Stimulated activated CD8-positive, alpha-beta memory T cell treated with anti-CD3 and anti-CD28 coated beads, Interleukin-12 subunit alpha, Interleukin-12 subunit beta, amount 100 ng/mL, for 4 hours (primary cell): ENCODE measurements around the gene NPR1.
A peak's percentile ranks its signal among the peaks of the same experiment; 100 is the strongest.
"Not testable (repeated sequence)": the region's sequence is repeated elsewhere in the genome, so short reads cannot be mapped to it uniquely, and the experiment has no call there.

Experiments
- DNase-seq: peaks from one replicate; pipeline ENCODE4 v3.0.0-alpha.2; 2020; ENCODE audit warnings: low read depth

Gene NPR1

DNA sequence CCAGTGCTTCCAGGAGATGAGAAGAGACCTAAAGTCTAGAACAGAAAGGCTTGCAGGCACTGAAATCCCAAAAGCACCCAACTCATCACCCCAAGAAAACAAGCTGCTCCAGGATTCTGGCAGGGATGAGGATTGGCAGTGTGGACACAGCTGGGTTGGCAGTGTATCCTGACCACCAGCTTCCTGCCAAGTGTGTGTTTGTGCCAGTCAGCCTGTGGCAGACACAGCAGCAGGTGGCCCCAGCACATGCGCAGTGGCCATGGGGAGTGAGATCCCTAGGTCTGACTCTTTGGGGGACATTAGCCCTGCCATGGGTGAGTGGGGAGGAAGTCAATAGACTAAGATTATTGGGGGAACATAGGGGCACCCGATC is 28.6 kb upstream of the NPR1 start:
- DNase-seq, result no peak

DNA sequence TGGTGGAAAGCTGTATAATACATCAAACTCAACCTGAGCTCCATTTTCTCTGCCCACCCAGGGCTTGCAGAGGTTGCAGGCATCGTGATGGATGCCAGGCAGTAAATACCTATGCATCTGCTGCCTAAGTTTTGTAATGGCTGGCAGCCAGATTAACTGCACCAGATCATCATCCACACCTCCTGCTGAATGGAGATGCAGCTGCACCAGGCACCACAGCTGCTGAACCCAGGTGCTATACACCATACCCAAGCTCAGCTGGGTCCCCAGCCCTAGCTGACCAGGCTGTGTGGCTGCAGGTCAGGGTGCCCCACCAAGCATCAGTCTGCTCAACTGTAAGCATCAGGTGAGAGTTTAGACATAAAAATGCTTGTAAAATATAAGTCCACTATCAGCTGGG is 26.7 kb upstream of the NPR1 start:
- DNase-seq, result no peak

DNA sequence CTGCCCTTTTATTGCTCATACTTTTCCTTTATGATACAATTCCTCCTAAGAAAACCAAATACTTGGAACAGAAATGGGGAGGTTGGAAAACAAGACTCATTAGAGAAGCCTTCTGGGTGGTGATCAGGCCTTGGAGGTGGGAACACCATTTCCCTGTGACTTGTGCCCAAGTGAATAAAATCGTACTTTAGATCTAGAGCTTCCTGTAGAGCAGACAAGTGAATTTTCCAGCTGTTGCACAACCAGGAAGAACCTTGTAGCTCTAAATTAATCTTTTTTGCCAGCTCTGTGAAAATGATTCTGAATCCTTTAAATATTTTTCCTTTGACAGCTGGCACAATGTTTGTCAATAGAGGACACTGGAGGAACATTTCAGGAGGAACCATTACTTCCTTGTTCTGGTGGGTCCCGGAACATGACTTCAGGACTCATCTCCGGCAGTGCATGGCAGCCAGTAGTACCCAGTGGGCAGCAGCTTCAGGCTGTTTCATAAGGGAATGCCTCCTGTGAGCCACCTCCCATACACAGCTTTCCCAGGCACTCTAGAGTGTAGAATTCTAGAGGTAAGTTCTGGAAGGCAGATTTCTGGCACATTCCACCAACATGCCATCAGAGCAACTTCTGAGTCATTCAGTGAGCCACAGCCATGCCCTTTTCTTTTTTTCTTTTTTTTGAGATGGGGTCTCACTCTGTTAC is 25.5 kb upstream of the NPR1 start:
- no peak for DNase-seq

DNA sequence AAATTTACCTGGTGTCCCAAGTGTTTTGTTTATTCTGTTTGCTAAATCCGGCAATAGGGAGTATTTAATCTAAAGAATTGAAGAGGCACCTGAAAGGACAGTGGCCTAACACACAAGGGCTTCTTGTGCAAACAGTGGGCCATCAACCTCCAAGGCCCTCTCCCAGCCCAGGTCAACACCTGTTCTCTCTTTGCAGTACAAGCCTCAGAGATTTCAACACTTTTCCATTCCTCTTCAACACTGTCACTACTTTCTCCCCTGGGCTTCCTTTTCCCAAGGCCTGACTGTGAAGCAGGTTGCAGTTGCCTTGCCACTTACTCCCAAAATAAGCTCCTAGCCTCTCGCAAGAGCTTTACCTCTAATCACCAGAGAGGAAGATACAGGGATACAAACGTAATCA is 23.2 kb upstream of the NPR1 start:
- DNase-seq, result no peak

DNA sequence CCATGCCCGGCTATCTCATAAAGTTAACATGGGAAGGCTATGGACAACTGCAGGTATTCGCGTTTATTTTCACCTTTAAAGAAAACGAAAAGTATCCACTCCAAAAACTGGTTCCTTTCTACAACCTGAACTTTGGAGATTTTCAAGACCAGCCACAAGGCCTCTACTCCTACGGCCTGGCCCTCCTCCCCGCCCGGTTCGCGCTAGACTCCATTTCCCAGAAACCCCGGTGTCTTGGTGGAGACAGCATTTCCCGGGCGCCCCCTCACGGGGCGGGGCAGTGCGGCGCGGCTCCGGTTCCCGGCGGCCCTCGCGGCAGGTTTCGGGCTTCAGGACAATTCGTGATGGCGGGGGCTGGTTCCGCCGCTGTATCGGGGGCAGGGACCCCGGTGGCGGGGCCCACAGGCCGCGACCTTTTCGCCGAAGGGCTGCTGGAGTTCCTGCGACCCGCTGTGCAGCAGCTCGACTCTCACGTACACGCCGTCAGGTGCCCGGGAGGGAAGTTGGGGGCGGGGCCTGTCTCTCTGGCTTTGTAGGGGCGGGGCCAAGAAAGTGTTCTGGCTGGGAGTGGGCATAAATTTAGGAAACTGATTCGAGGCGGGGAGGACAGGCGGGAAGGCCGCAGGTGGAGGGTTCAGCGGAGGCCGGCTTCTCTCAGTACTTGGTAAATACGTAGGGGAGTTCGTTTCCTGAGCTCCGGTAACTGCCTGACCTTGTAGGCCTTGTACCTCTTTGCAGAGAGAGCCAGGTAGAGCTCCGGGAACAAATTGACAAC is 19.9 kb upstream of the NPR1 start, which contains the start of gene SNAPIN:
TSS of gene SNAPIN (plus strand) at position 304 of the 775 bp plus-strand sequence. CDS start at position 345, 41 bp downstream.
- peak; percentile 81 for DNase-seq

DNA sequence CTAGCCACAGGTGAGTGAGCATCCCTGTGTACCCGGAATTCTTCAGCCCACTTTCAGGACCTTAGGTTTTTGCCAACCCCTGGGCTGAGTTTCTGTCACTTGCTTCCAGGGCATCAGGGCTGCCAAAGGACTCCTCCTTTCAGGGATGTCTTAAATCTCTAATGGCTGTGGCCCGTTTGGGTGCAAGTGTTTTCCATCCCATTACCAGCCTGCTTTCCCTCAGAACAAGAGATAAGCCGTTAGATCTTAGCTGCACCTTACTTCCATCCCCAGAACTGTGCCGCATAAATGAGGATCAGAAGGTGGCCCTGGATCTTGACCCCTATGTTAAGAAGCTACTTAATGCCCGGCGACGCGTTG is 19.3 kb upstream of the NPR1 start:
- no peak for DNase-seq

DNA sequence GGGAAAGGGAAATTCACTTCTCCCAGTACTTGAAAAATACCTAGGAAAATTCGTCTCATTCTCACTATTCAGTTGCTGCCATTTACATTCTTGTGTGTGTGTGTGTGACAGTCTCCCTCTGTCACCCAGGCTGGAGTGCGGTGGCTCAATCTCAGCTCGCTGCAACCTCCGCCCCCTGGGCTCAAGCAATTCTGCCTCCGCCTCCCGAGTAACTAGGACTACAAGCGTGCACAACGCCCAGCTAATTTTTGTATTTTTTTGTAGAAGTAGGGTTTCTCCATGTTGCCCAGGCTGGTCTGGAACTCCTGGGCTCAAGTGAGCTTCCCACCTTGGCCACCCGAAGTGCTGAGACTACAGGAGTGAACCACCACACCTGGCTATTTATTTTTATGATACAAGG is 18.8 kb upstream of the NPR1 start:
- no peak for DNase-seq

DNA sequence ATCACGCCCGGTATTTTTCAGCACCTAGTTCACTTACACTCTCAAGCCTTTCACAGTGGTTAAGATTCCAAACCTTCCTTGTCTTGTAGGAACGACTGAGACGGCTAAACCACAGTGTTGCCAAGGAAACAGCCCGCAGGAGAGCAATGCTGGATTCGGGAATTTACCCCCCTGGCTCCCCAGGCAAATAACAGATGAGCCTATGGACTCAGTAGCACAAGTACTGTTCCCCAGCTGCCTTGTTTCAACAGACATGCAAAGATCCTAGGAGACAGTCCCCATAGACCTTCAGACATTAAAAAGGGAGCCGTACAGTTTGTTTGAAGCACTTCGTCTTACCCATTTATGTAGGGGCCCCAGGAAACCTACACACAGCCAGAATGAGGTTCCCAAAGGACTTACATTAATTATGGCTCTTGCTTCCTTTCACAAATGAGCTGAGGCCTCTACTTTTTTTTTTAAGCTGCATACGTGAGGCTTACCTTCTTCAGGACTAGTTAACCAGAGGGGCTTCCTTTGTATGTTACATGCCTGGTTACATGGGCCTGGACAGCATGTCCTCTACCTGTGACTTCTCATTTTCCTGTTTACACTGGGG is 17.3 kb upstream of the NPR1 start:
- no peak for DNase-seq

DNA sequence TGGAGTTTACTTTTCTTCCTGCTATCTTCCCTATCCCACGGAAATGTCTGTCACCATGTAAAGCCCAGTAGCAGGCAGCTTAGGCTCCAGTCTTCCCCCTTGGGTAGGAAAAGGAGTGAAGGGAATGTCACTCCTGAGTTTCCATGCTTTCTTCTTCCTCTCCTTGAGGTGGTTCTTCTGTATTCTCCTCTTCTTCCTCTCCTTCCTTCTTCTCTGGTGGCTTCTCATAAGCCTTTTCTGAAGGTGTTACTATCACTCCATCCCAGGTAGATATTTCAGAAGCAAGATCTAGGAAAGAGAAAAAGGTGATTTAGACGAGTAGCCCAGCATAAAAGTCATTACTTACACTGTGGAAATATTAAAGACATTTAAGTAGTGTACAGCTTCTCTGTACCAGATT is 16.2 kb upstream of the NPR1 start:
- no peak for DNase-seq

DNA sequence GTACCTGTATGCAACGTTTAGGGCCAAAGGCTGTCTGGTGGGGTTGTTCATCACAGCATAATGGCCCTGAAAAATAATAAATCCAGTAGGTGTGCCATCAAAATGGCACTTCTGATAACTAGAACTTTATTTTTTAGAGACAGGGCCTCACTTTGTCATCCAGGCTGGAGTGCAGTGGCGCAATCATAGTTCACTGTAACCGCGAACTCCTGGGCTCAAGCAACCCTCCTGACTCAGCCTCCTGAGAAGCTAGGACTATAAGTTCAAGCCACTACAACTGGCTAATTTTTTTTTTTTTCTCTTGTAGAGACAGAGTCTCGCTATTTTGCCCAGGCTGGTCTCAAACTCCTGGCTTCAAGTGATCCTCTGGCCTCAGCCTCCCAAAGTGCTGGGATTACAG is 15.3 kb upstream of the NPR1 start:
- DNase-seq, result no peak

DNA sequence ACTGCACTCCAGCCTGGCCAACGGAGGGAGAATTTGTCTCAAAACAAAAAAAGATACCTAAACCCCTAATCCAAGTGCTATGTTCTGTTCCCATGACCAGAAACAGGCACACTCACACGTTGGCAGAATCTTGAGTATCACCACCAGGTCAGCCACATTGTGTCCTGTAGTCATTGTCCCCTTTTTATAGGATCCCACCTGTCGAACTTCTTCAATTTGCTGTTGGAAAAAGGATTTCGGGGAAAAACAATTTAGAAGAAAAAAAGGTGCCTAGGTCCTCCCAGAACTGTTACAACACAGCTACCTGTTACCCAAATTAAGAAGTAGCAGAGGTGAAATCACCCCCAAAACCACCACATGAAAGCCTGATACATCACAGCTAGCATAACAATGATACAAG is 11.0 kb upstream of the NPR1 start:
- no peak for DNase-seq

DNA sequence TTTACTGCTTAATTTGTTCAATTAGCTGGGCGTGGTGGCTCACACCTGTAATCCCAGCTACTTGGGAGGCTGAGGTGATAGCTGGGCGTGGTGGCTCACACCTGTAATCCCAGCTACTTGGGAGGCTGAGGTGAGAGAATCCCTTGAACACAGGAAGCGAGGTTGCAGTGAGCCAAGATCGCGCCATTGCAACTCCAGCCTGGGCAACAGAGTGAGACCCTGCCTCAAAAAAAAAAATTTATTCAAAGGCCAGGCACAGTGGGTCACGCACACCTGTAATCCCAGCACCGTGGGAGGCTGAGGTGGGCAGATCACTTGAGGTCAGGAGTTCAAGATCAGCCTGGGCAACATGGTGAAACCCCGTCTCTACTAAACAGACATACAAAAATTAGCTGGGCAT is 9.8 kb upstream of the NPR1 start:
- DNase-seq, result not testable (repeated sequence)

DNA sequence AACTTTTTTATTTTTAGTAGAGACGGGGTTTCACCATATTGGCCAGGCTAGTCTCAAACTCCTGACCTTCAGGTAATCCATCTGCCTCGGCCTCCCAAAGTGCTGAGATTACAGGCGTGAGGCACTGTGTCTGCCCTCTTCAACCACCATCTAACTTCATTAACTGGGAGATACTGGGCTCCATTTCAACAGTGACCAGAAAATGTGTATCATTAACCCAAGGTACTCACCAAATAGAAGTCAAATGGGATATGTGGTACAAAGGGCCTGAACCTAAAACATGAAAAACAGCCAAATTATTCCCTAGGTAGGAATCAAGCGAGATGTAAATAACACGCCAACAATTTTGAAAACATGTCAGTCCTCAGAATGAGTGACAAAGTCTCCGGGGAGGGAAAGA is 8.9 kb upstream of the NPR1 start:
- DNase-seq, result no peak

DNA sequence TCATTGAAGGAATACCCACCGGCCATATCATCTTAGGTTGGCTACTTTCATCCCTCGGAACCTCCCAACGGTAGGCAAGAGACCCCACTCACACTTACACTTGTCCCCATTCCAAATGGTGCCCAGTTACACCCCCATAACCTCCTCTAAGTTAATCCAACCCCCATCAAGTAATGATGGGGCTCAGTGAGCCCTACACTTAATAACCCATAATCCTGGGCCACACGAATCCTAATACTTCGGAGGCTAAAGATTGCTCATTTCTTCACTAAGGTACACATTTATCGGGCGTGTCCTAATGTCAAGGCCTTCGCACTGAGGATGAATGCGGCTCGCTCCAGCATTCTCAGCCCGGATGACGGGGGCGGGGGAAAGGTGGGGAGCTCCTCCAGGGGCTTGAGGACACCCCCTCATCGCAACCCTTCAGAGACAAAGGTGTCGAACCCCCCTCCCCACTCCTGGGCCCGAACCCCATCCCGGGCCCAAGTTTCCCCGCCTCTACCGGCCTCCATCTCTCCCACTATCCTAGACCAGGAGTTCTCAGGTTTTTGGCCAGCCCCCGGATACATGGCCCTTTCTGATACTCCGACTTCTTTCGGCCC is 8.1 kb upstream of the NPR1 start:
- no peak for DNase-seq

DNA sequence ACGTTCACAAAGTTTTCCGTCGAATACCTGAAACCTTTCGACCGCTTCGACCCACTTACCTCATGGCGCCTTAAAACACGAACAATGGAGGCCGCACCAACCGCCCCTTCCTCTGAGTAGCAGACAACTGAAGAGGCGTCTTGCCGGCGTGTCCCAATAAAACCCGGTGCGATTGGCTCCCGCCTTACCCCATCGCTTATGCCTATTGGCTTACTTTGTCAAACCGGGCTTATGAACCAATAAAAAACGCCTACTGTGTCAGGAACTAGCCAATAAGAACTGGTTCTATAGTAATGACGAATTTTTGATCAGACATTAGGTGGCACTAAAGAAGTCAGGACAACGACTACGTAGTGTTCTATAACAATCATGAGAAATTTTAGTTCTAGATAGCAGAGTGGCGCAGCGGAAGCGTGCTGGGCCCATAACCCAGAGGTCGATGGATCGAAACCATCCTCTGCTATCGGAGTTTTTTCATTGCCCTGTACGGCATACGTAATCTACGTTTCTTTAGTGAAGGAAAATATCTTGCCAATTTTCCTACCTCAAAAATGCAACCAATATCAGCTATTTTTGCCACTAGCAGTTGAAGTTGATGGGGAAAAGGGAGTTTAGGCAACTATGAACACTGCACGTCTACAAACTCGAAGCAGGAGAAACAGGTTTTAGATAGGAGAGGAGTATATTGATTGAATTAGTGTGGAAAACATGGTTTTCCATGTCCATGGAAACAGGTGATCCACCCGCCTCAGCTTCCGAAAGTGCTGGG is 7.4 kb upstream of the NPR1 start, which contains the start of gene ILF2:
TSS of gene ILF2 (minus strand) at position 135 of the 769 bp plus-strand sequence. CDS start at position 64, 71 bp downstream.
- peak; percentile 91 for DNase-seq

DNA sequence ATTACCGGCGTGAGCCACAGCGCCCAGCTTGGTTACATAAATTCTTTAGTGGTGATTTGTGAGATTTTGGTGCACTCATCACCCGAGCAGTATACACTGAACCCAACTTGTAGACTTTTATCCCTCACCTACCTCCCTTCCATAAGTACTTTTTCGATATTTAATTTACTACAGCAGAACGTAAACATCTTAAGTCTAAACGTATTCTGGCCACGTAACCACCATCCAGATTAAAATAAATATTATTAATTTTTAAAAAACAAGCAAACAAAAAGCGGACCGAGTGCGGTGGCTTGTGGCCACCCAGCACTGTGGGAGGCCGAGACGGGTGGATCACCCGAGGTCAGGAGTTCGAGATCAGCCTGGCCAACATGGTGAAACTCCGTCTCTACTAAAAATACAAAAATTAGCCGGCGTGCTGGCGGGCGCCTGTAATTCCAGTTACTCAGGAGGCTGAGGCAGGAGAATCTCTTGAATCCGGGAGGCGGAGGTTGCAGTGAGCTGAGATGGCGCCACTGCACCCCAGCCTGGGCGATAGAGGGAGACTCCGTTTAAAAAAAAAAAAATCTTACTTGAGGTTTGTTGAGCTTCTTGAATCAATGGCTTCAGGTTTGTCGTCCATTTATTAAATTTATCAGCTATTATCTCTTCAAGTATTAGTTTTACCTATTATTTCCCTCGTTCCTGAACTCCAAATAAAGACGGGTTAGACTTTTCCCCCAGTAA is 6.7 kb upstream of the NPR1 start:
- peak; percentile 21 for DNase-seq

DNA sequence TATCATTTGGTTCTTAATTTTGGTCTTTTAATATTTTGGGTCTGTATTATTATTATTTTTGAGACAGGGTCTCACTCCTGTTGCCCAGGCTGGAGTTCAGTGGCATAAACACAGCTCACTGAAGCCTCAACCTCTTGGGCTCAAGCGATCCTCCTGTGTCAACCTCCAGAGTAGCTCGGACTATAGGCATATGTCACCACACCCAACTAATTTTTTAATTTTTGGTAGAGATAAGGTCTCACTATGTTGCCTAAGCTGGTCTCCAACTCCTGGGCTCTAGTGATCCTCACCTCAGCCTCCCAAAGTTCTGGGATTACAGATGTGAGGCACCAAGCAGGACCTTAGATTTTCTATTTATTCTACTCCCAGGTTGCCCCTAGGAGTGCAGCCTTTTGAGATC is 5.0 kb upstream of the NPR1 start:
- DNase-seq, result no peak

DNA sequence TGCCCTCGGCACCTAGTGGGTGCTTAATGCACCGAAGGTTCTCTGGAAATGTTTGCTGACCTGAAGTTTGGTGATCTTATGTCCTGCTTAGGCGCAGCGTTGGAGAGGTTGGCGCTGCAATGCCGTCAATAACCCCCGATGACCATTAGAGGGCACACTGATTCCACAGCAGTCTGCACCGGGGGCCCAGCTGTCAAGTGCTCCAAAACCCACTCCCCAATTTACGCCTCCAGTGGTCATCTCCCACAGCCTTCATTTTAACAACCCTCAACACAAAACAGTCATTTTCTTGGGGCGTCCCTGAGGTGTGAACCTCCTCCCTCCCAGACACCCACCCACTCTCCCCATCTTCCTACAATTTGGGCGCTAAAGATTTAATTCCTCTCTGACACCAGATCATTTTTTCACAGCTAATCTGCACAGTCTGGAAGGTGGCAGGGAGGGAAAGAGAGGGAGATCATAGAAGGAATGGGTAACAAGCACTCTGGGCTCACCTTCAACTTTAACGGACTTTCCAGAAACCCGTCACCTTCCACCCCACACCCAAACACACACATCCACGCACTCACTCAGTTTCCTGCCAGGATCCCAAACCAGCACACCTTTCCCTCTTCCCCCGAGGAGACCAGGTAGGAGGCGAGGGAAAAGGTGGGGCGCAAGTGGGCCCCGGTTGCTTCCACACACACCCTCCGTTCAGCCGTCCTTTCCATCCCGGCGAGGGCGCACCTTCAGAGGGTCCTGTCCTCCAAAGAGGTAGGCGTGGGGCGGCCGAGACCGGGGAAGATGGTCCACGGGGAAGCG is 570 bp upstream of the NPR1 start:
- no peak for DNase-seq

DNA sequence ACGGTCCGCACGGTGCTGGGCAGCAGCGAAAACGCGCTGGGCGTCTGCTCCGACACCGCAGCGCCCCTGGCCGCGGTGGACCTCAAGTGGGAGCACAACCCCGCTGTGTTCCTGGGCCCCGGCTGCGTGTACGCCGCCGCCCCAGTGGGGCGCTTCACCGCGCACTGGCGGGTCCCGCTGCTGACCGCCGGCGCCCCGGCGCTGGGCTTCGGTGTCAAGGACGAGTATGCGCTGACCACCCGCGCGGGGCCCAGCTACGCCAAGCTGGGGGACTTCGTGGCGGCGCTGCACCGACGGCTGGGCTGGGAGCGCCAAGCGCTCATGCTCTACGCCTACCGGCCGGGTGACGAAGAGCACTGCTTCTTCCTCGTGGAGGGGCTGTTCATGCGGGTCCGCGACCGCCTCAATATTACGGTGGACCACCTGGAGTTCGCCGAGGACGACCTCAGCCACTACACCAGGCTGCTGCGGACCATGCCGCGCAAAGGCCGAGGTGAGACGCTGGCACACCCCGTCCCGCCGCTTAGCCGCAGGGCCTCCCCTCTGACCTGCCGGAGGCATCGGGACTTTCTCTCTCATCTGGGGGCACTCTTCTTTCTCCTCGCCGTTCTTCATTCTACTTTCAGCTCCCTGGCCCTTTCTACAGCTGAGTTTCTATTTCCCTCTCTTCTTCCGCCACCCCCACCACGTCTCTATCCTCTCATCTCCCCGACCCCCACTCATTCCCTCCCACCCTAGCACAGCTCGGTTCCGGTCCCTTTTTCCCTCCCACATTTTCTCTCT is 1.0 kb downstream of the NPR1 start:
- no peak for DNase-seq

DNA sequence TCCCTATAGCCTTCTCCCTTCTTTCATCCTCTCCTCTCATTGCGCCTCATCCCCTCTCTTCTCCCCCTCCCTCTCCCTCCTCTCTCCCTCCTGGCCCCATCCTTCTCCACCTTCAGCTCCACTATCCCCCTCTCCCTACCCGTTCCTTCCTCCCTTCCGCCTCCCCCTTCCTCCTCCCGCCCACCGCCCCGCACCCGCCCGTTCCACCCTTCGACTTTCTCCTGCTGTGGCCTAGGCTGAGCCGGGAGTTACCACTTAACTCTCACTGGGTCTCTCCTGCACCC is 1.6 kb downstream of the NPR1 start:
- no peak for DNase-seq
